HepG2 (cell line): ENCODE results near the gene NDOR1. TPM values are rescaled to one million over a fixed set of nuclear protein-coding genes. Genes with fewer than 3 reads are reported as not detected.
A peak's percentile ranks its signal among the peaks of the same experiment; 100 is the strongest.

Experiments
- ATAC-seq: fragments of 200-7000 bp; cut with Tn5 transposase; 3 replicates; pipeline ENCODE4 v1.9.1; 2020; ENCODE audit warnings: mild to moderate bottlenecking, moderate library complexity
- BruUV-seq: library from RNA; stranded (reverse); fragments of 400-500 nt; replicated peaks from 2 replicates; lab custom pipeline; 2021; lab: Mats Ljungman, UMichigan
- CTCF ChIA-PET: fragments of 300-600 bp; formaldehyde crosslinking; extraction: SDS; loops from one replicate; lab custom pipeline; 2021; ENCODE audit warnings: low total read pairs, inconsistent platforms, low intra/inter-chr PET ratio; lab: Yijun Ruan, JAX
- POLR2A ChIA-PET: fragments of 350-600 bp; sonication (Branson Sonifier 250); formaldehyde crosslinking; loops from one replicate; lab custom pipeline; 2020; ENCODE audit warnings: antibody characterized with exemption, inconsistent platforms; lab: Yijun Ruan, JAX
- DNase-seq: peaks from one replicate; pipeline ENCODE4 v3.0.0-alpha.2; 2015; ENCODE audit warnings: low spot score
- FAIRE-seq: peaks from 3 replicates; lab custom pipeline; 2011; peaks lifted over from hg19 to GRCh38; lab: Jason Lieb, UNC
- H2AFZ ChIP-seq: one replicate; pipeline ENCODE4 v1.6.1; 2011; ENCODE audit warnings: low read length, inconsistent platforms
- H3K27ac ChIP-seq: fragments of 300-600 bp; 3 replicates; pipeline ENCODE4 v1.8.0; 2011; ENCODE audit warnings: mixed run types, mild to moderate bottlenecking, mixed read lengths, low read length, inconsistent platforms; ENCODE audit not compliant: insufficient read depth; ENCODE audit errors: extremely low read length
- H3K27me3 ChIP-seq, 2 experiments: fragments of 200-600 bp in 1 of 2; 2 replicates in 1 of 2; 3 replicates in 1 of 2; pipeline versions ENCODE4 v1.6.0 to v1.8.0; 2011; ENCODE audit warnings: low read length in 2 of 2, mild to moderate bottlenecking in 2 of 2, moderate library complexity in 2 of 2, inconsistent platforms in 1 of 2; ENCODE audit not compliant: insufficient read depth in 2 of 2, control insufficient read depth in 1 of 2
- H3K36me3 ChIP-seq, 2 experiments: fragments of 200-600 bp in 1 of 2; replicated peaks in 1 of 2; 2 replicates in 1 of 2; 3 replicates in 1 of 2; pipeline versions ENCODE4 v1.5.1 to v1.8.0; 2011; ENCODE audit warnings: low read length in 2 of 2, inconsistent platforms in 1 of 2; ENCODE audit not compliant: insufficient read depth in 2 of 2, control insufficient read depth in 1 of 2
- H3K4me1 ChIP-seq: 2 replicates; pipeline ENCODE4 v1.5.1; 2012; ENCODE audit warnings: low read length, inconsistent platforms; ENCODE audit not compliant: insufficient read depth
- H3K4me2 ChIP-seq: 2 replicates; pipeline ENCODE4 v1.6.0; 2011; ENCODE audit warnings: low read depth, low read length, inconsistent platforms
- H3K4me3 ChIP-seq, 3 experiments: fragments of 200-600 bp in 1 of 3; sonication (generic), shearing (Covaris generic) in 1 of 3; replicated peaks in 1 of 3; 2 replicates each; pipeline ENCODE4 v1.5.1; 2011 to 2016; ENCODE audit warnings: low read length in 3 of 3, inconsistent platforms in 2 of 3, low read depth in 2 of 3, mild to moderate bottlenecking in 2 of 3, control low read depth in 1 of 3, mixed read lengths in 1 of 3; ENCODE audit not compliant: insufficient read depth in 1 of 3
- H3K79me2 ChIP-seq: one replicate; pipeline ENCODE4 v1.6.1; 2011; ENCODE audit warnings: low read length, inconsistent platforms; ENCODE audit not compliant: insufficient read depth
- H3K9ac ChIP-seq: 2 replicates; pipeline ENCODE4 v1.6.0; 2011; ENCODE audit warnings: mild to moderate bottlenecking, low read depth, low read length, inconsistent platforms; ENCODE audit not compliant: insufficient read depth
- H3K9me3 ChIP-seq: 2 replicates; pipeline ENCODE4 v1.5.1; 2012; ENCODE audit warnings: mild to moderate bottlenecking, low read length
- H4K20me1 ChIP-seq: 2 replicates; pipeline ENCODE4 v1.6.0; 2011; ENCODE audit warnings: inconsistent platforms, mild to moderate bottlenecking, low read length, moderate library complexity; ENCODE audit not compliant: insufficient read depth
- AKNA ChIP-seq: sonication (generic); formaldehyde crosslinking; IDR thresholded peaks from 2 replicates; pipeline ENCODE4 v1.4.0; 2020; ENCODE audit warnings: missing genetic modification reagents, borderline replicate concordance
- CENPT ChIP-seq: sonication (generic); formaldehyde crosslinking; IDR thresholded peaks from 2 replicates; pipeline ENCODE4 v1.8.0; 2022; ENCODE audit warnings: low read depth, mild to moderate bottlenecking, moderate library complexity, missing genetic modification reagents
- ELF4 ChIP-seq: sonication (generic); formaldehyde crosslinking; IDR thresholded peaks from 2 replicates; pipeline ENCODE4 v1.5.0; 2020; ENCODE audit warnings: missing genetic modification reagents, mild to moderate bottlenecking, moderate library complexity, borderline replicate concordance
- HNRNPL ChIP-seq: fragments of 200-400 bp; formaldehyde crosslinking; IDR thresholded peaks from 2 replicates; pipeline ENCODE4 v1.6.1; 2017; ENCODE audit warnings: mild to moderate bottlenecking, low read depth, low read length
- IRX3 ChIP-seq: sonication (generic); formaldehyde crosslinking; IDR thresholded peaks from 2 replicates; pipeline ENCODE4 v1.8.1; 2023; ENCODE audit warnings: mild to moderate bottlenecking, low read depth, missing genetic modification reagents, borderline replicate concordance
- KAT8 ChIP-seq: IDR thresholded peaks from 2 replicates; pipeline ENCODE4 v1.6.1; 2016; ENCODE audit warnings: missing genetic modification reagents, missing compliant biosample characterization
- NFATC3 ChIP-seq: sonication (generic); formaldehyde crosslinking; IDR thresholded peaks from 2 replicates; pipeline ENCODE4 v1.5.1; 2020; ENCODE audit warnings: mild to moderate bottlenecking, missing genetic modification reagents
- NFYC ChIP-seq: IDR thresholded peaks from 2 replicates; pipeline ENCODE4 v1.6.1; 2016; ENCODE audit warnings: missing genetic modification reagents, missing compliant biosample characterization
- SAP130 ChIP-seq: IDR thresholded peaks from 2 replicates; pipeline ENCODE4 v1.6.1; 2016; ENCODE audit warnings: low read depth
- THAP9 ChIP-seq: sonication (generic); formaldehyde crosslinking; IDR thresholded peaks from 2 replicates; pipeline ENCODE4; 2020; ENCODE audit warnings: missing genetic modification reagents, mild to moderate bottlenecking, borderline replicate concordance
- ZNF34 ChIP-seq: sonication (generic); formaldehyde crosslinking; IDR thresholded peaks from 2 replicates; pipeline ENCODE4 v1.4.0; 2020; ENCODE audit warnings: mild to moderate bottlenecking, missing genetic modification reagents, borderline replicate concordance
- ZNF672 ChIP-seq: sonication (generic); formaldehyde crosslinking; IDR thresholded peaks from 2 replicates; pipeline ENCODE4 v1.8.1; 2022; ENCODE audit warnings: missing genetic modification reagents
- ZNF678 ChIP-seq: sonication (generic); formaldehyde crosslinking; IDR thresholded peaks from 2 replicates; pipeline ENCODE4 v1.4.0; 2020; ENCODE audit warnings: mild to moderate bottlenecking, missing genetic modification reagents
- ZNF713 ChIP-seq: sonication (generic); formaldehyde crosslinking; IDR thresholded peaks from 2 replicates; pipeline ENCODE4 v1.4.0; 2020; ENCODE audit warnings: mild to moderate bottlenecking, missing genetic modification reagents
- ZNF737 ChIP-seq: sonication (generic); formaldehyde crosslinking; IDR thresholded peaks from 2 replicates; pipeline ENCODE4 v1.5.0; 2020; ENCODE audit warnings: missing genetic modification reagents, mild to moderate bottlenecking, borderline replicate concordance
- WGBS: methylation state at CpG from one replicate; pipeline ENCODE4 v1.1.6; 2017; ENCODE audit warnings: low lambda C conversion rate; 5-methylcytosine and 5-hydroxymethylcytosine counted together
- in situ Hi-C: cut with HindIII; loops from 2 replicates; pipeline ENCODE4 v1.10.0; 2017; ENCODE audit warnings: low pct_unique_long_range_greater_than_20kb; ENCODE audit not compliant: extremely low pct_ligation_motif_present
- intact Hi-C: fragments of 100-400 bp; cut with micrococcal nuclease; formaldehyde crosslinking; loops from one replicate; pipeline ENCODE4 v1.10.0; 2022; ENCODE audit not compliant: unreplicated experiment
- polyA plus RNA-seq, 8 experiments: library from polyadenylated mRNA; depleted of rRNA in 3 of 8; stranded (reverse) in 7 of 8; unstranded in 1 of 8; fragments of >200 nt; fragmentation: Illumina TruSeq in 4 of 8; extraction: Trizol in 4 of 8; gene quantifications; 2 replicates each; pipeline versions ENCODE4 v1.2.1 to v1.2.3, GENCODE V29; 2011 to 2016; ENCODE audit warnings: low read depth in 4 of 8, missing spikeins in 1 of 8, mixed read lengths in 1 of 8; ENCODE audit not compliant: insufficient read depth in 1 of 8
- total RNA-seq, 5 experiments: library from RNA; depleted of rRNA; stranded (reverse); fragments of >200 nt; fragmentation: Illumina TruSeq; extraction: Trizol; gene quantifications; 2 replicates each; pipeline ENCODE4 v1.2.3, GENCODE V29; 2016; ENCODE audit warnings: low read depth in 1 of 5

Gene NDOR1
- total and polyA plus RNA-seq, 2 of the 13 experiments (the other 11 are each of a cell fraction or from before 2014, with no cell fraction given), result 3.6 to 8.7 TPM

DNA sequence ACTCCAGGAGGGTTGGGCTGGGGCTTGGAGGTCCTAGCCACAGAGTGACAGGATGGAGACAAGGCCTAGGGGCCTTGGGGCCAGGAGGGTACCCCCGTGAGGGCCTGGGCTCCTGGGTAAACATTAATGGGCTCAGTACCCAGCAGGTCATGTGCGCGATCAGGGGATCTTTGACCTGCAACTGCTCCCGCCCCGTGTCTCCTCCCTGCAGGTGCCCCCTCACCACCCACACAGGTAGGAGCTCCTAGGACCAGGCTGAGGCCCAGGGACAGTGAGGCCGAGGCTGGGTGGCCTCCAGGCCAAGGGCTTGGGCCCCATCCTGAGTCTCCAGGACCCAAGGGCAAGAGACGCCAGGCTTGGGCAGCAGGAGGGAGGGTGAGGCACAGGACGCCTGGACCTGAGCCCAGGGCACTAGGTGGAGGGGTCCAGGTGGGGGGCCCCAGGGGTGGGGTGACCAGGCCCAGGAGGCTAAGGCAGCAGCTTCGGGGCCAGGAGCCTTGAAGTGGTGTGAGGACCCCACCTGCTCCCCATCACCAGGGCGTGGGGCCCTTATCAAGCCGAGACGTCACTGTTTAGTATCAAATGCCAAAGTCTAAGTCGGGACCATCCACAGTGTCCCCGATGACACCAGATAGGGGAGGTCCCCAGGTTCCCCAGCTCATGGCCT is 25.3 kb downstream of the NDOR1 start, which contains the start of gene SLC34A3 (continued):
- TF ChIP-seq THAP9, result 0 out of 2 replicates have a peak, but pooled peaks have one; percentile 58
- no peak for TF ChIP-seq NFYC (CRISPR knock-in tag)
- no peak for TF ChIP-seq ZNF713 (CRISPR knock-in tag)
- TF ChIP-seq NFATC3 (CRISPR knock-in tag), result no peak
- TF ChIP-seq ZNF34 (CRISPR knock-in tag), result 0 out of 2 replicates have a peak, but pooled peaks have one; percentile 1
- no peak for TF ChIP-seq ZNF737 (CRISPR knock-in tag)
- no peak for TF ChIP-seq ELF4 (CRISPR knock-in tag)
- no peak for TF ChIP-seq ZNF678 (CRISPR knock-in tag)

DNA sequence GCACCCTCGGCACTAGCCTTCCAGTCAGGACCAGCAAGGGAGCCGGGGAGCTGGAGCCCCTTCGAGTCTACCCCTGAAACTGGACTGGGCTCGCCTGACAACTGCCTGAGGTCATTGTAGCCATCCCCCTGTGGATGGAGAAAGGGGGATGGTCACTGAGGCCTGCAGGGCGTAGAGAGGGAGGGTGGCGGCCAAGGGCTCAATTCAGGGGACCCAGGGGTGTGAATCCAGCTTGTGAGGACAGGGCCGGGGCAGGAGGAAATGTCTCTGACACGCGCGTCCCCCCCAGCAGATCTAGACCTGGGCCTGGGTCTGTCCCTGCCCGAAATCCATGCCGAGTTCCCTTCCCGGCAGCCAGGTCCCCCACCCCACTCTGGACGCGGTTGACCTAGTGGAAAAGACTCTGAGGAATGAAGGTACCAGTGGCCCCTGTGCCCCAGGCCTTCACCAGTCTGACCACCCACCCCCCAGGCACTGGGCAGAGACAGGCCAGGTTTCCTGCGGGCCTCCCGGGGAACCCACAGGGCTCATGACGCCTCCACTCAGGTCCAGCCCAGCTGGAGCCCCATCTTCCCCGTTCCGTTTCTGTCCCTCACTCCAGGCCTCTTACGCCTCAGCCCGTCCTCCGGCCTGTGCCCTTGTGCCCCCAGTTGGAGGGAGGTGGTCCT is 26.0 kb downstream of the NDOR1 start:
- WGBS, result 95% methylated on average over 12 of the region's 23 CpGs
- Histone ChIP-seq H3K4me1 (peaks cover 65% of the 10 kb centered on the region), H3K36me3 (no peaks in the 10 kb centered on the region), H3K4me3 (no peak overlapping the region), H2AFZ (no peak overlapping the region), H4K20me1 (no peaks in the 10 kb centered on the region), H3K9ac (no peak overlapping the region), H3K4me2 (no peak overlapping the region), H3K27ac (peak overlapping the region; percentile 75), H3K27me3 (no peaks in the 10 kb centered on the region), H3K79me2 (peaks cover 4% of the 10 kb centered on the region), H3K9me3 (no peaks in the 10 kb centered on the region)
- no peak for FAIRE-seq
- ATAC-seq, result no peak
- no peak for DNase-seq
- in situ Hi-C loops, result no loop called here
- POLR2A ChIA-PET, result interaction anchor here (2.3 to 2.7 kb wide), 2 partner anchors 9 to 31 kb away, joined by 12 to 16 read pairs; partner anchors contain the start of genes TPRN and TUBB4B
- CTCF ChIA-PET, result no interaction called here
- BruUV-seq, result no TSS peak
- intact Hi-C loops, result no loop called here
- TF ChIP-seq ZNF672 (CRISPR knock-in tag) (0 out of 2 replicates have a peak, but pooled peaks have one; percentile 25), SAP130 (CRISPR knock-in tag) (no peak), HNRNPL (0 out of 2 replicates have a peak, but pooled peaks have one; percentile 53), IRX3 (no peak), CENPT (CRISPR knock-in tag) (no peak), AKNA (CRISPR knock-in tag) (no peak), KAT8 (CRISPR knock-in tag) (no peak)
